ENCODE results near the gene SUPV3L1.
"Not testable (repeated sequence)": the region's sequence is repeated elsewhere in the genome, so short reads cannot be mapped to it uniquely, and the experiment has no call there.

SUPV3L1 gene

DNA sequence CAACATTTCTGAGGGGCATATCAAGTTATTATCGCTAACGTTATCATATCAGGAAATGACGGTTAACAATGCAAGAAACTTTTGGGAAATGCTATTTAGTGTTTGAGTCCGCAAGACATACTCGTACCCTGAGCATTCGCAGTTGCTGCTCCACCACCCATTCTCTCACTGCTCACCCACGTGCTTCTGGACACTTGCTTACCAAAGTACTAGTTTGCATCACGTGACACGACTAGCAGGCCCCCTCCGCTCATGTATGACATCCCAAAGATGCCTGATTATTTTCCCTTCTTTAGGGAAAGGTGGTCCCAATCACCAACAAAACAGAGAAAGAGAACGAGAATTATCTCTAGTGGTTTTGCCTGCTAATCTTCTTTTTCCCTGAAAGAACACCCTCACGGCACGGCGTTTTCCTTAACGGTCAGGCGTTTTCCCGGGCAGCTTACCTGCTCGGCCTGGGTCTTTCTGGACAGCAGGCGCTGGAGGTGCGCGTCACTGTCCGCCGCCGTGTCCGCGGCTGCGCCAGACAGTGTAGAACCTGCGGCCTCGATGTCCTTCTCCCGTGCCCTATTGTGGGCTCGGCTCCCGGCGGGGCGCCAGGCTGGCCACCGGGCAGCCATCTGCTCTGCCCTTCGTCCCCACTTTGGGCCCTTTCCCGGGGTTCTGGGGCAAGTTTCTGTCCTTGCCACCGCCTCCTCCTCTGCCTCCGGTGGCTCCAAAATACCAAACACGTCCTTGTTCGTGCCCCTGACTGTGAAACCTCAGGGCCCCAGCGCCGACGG is at the start of gene SUPV3L1:
Gene SUPV3L1 (plus strand): TSS at position 492 of the 782 bp plus-strand sequence. CDS start 58 bp downstream, at position 550.
- TF ChIP-seq, protein P1, sequence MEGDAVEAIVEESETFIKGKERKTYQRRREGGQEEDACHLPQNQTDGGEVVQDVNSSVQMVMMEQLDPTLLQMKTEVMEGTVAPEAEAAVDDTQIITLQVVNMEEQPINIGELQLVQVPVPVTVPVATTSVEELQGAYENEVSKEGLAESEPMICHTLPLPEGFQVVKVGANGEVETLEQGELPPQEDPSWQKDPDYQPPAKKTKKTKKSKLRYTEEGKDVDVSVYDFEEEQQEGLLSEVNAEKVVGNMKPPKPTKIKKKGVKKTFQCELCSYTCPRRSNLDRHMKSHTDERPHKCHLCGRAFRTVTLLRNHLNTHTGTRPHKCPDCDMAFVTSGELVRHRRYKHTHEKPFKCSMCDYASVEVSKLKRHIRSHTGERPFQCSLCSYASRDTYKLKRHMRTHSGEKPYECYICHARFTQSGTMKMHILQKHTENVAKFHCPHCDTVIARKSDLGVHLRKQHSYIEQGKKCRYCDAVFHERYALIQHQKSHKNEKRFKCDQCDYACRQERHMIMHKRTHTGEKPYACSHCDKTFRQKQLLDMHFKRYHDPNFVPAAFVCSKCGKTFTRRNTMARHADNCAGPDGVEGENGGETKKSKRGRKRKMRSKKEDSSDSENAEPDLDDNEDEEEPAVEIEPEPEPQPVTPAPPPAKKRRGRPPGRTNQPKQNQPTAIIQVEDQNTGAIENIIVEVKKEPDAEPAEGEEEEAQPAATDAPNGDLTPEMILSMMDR (IDR thresholded peaks at IDR 0.05; ENCODE audit: insufficient read depth, low read length, poor library complexity, severe bottlenecking) = no peak
- Histone ChIP-seq H3K4me3 (replicated peaks; ENCODE audit: low read depth, low read length) (peak within 1 kb of the TSS; percentile 98), H3K36me3 (ENCODE audit: control insufficient read depth, insufficient read depth, low read length) (no peaks in the 10 kb centered on the region), H3K27me3 (replicated peaks; ENCODE audit: control insufficient read depth, insufficient read depth, low read length) (no peaks in the 10 kb centered on the region)
- DNase-seq (ENCODE audit: extremely low read depth, insufficient read length) = peak; percentile 90

DNA sequence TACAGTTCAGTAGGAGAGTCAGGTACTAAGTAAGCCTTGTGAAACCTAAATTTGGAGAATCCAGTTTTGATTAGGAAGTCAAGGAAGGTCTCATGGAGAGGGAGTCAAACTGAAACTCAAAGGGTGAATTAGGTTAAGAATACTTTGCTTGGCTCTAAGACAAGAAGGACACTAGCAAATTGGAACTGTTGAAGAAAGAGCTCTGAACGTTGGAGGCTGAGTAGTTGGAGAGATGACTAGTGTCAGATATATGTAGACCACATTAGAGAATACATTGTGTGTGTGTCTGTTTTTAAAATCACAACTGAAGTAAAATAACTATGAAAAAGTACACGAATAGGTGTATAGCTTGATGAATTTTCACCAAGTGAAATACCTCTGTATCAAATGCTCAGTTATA is 49.8 kb upstream of the SUPV3L1 start:
- no peaks in the 10 kb centered on the region for H3K27me3 ChIP-seq (replicated peaks; ENCODE audit: control insufficient read depth, insufficient read depth, low read length)
- no peak overlapping the region for H3K4me3 ChIP-seq (replicated peaks; ENCODE audit: low read depth, low read length)
- no peak for DNase-seq (ENCODE audit: extremely low read depth, insufficient read length)
- TF ChIP-seq, protein P1 (IDR thresholded peaks at IDR 0.05; ENCODE audit: insufficient read depth, low read length, poor library complexity, severe bottlenecking) = no peak
- no peaks in the 10 kb centered on the region; the same call in none of the 2 replicates for H3K36me3 ChIP-seq (ENCODE audit: control insufficient read depth, insufficient read depth, low read length)

- no peak overlapping the region for H3K4me3 ChIP-seq (replicated peaks; ENCODE audit: low read depth, low read length)
These were observed 40.1 kb upstream of the SUPV3L1 start for GRCh38 chr10:69139961-69140360.

GRCh38 chr10:69141304-69141703 is 38.7 kb upstream of the SUPV3L1 start:
- H3K36me3 ChIP-seq (ENCODE audit: control insufficient read depth, insufficient read depth, low read length) = no peaks in the 10 kb centered on the region
- TF ChIP-seq, protein P1 (IDR thresholded peaks at IDR 0.05; ENCODE audit: insufficient read depth, low read length, poor library complexity, severe bottlenecking) = no peak
- no peak overlapping the region for H3K4me3 ChIP-seq (replicated peaks; ENCODE audit: low read depth, low read length)

More at GRCh38 chr10:69139961-69140360, 40.1 kb upstream of the SUPV3L1 start:
- no peaks in the 10 kb centered on the region for H3K27me3 ChIP-seq (replicated peaks; ENCODE audit: control insufficient read depth, insufficient read depth, low read length)
- no peaks in the 10 kb centered on the region; the same call in 1 of the 2 replicates for H3K36me3 ChIP-seq (ENCODE audit: control insufficient read depth, insufficient read depth, low read length)
- TF ChIP-seq, protein P1 (IDR thresholded peaks at IDR 0.05; ENCODE audit: insufficient read depth, low read length, poor library complexity, severe bottlenecking) = no peak
- no peak for DNase-seq (ENCODE audit: extremely low read depth, insufficient read length)

DNA sequence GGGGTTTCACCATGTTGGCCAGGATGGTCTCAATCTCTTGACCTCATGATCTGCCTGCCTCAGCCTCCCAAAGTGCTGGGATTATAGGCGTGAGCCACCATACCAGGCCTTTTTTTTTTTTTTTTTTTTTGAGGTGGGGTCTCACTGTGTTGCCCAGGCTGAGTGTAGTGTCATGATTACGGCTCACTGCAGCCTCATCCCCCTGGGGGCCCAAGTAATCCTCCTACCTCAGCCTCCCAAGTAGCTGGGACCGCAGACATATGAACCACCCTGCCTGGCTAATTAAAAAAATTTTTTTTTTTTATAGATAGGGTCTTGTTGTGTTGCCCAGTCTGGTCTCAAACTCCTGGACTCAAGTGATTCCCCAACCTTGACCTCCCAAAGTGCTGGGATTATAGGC is 38.0 kb upstream of the SUPV3L1 start:
- not testable (repeated sequence) for DNase-seq (ENCODE audit: extremely low read depth, insufficient read length); H3K36me3 ChIP-seq (ENCODE audit: control insufficient read depth, insufficient read depth, low read length); H3K4me3 ChIP-seq (replicated peaks; ENCODE audit: low read depth, low read length); H3K27me3 ChIP-seq (replicated peaks; ENCODE audit: control insufficient read depth, insufficient read depth, low read length)

More at GRCh38 chr10:69141304-69141703, 38.7 kb upstream of the SUPV3L1 start:
- no peak for DNase-seq (ENCODE audit: extremely low read depth, insufficient read length)
- H3K27me3 ChIP-seq (replicated peaks; ENCODE audit: control insufficient read depth, insufficient read depth, low read length) = no peaks in the 10 kb centered on the region

- Histone ChIP-seq H3K27me3 (replicated peaks; ENCODE audit: control insufficient read depth, insufficient read depth, low read length) (no peaks in the 10 kb centered on the region), H3K36me3 (ENCODE audit: control insufficient read depth, insufficient read depth, low read length) (no peaks in the 10 kb centered on the region), H3K4me3 (replicated peaks; ENCODE audit: low read depth, low read length) (no peak overlapping the region)
- TF ChIP-seq, protein P1 (IDR thresholded peaks at IDR 0.05; ENCODE audit: insufficient read depth, low read length, poor library complexity, severe bottlenecking) = no peak
- no peak for DNase-seq (ENCODE audit: extremely low read depth, insufficient read length)
These were observed 37.1 kb upstream of the SUPV3L1 start for GRCh38 chr10:69142983-69143382.
